ENCODE measurements around the gene ARL14EPL.

The ARL14EPL gene

DNA sequence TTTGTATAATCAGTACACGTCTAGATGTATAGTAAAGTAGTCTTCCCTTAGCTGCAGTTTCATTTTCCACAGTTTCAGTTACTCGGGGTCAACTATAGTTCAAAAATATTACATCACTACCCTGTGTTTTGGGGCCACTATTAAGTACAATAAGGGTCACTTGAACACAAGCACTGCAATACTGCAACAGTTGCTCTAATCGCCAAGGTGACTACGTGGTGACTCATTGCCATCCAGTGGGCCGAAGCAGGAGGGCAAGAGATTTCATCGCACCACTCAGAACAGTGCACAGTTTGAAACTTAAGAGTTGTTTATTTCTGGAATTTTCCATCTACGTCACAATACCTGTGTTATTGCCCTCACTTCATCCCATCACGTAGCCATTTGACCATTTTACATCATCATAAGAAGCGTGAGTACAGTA lies at the start of gene ARL14EPL:
Gene ARL14EPL (plus strand): TSS at position 379 of the 424 bp plus-strand sequence. CDS start 18,994 bp downstream, outside the sequence.
- Histone ChIP-seq H3K9ac (ENCODE audit: low read length in 2 of 2) (no peak within 1 kb of the TSS), H3K27me3 (ENCODE audit: control insufficient read depth in 1 of 2, insufficient read depth in 2 of 2, low read length in 2 of 2) (no peaks in the 10 kb centered on the region), H3K9me3 (ENCODE audit: control insufficient read depth in 2 of 2, low read length in 2 of 2) (no peaks in the 10 kb centered on the region), H3K36me3 (ENCODE audit: control insufficient read depth in 2 of 2, insufficient read depth in 2 of 2, low read length in 2 of 2) (no peaks in the 10 kb centered on the region), H3K4me1 (ENCODE audit: control insufficient read depth, insufficient read depth, low read length) (no peaks in the 10 kb centered on the region), H3K4me3 (ENCODE audit: low read length in 2 of 2) (no peak within 1 kb of the TSS), H3K27ac (ENCODE audit: low read length) (no peak within 1 kb of the TSS)

DNA sequence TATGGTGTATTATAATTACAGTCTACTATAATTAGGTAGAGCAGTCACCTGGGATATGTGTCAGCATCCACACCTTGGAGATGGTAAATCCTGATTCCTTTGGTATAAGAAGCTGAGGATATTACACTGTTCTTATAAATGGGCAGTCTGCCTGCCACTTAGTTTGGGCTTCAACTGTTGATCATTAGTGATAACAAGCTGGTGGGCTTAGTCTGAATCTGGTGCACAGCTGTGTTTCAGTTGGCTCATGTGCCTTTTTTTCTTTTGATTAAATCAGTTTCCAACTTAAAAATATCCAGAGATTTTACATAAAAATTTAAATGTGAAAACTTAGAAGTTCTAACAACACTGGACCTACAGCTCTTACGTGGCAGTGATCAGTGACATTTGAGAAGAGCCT lies 48.8 kb upstream of the ARL14EPL start:
- H3K4me3 ChIP-seq (ENCODE audit: low read length in 2 of 2) = no peak overlapping the region
- no peaks in the 10 kb centered on the region for H3K9me3 ChIP-seq (ENCODE audit: control insufficient read depth in 2 of 2, low read length in 2 of 2)
- H3K27ac ChIP-seq (ENCODE audit: low read length) = no peak overlapping the region
- no peak overlapping the region for H3K9ac ChIP-seq (ENCODE audit: low read length in 2 of 2)
- H3K36me3 ChIP-seq (ENCODE audit: control insufficient read depth in 2 of 2, insufficient read depth in 2 of 2, low read length in 2 of 2) = no peaks in the 10 kb centered on the region
- no peaks in the 10 kb centered on the region for H3K27me3 ChIP-seq (ENCODE audit: control insufficient read depth in 1 of 2, insufficient read depth in 2 of 2, low read length in 2 of 2)
- H3K4me1 ChIP-seq (ENCODE audit: control insufficient read depth, insufficient read depth, low read length) = no peaks in the 10 kb centered on the region

DNA sequence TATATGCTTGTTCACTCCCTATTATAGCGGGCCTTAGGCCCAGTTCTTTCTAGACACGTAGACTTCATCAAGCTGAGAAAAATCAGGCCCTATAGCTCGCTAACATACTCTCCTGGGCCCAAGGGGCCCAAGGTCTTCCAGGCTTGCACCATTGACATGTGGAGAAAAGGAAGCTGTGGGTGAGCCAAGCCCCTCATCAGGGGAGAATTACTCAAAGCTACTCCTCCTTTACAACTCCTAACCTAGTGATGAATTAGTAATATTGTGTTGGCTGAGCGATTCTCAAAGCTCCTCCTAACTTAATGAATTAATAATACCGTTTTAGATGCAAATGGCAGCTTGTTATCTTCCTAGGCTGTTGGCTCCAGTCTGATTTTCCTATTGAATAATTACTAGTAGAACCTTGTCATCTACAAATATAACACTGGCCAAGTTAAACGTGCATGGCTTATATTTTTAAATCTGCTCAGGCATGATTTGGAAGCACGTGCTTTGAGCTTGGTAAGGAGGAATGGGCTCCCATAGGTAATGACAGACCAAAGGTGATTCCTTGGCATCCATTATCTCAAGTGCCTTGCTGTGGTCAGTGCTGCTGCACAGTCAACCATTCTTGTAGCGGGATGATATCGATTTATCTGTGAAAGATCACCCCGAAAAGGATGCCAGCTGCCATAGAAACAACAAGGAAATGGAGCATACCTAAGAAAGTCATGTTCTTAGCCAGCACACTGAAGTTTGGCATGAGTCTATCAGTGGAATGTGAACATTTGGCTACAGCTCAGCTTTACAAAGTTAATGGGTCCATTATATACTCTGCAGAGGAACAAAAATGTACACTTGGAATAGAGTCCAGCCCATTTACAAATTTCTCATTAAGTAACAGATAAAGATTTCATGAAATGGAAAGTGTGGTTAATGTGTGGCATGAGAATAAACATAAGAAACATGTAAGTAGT lies 46.2 kb upstream of the ARL14EPL start:
- no peaks in the 10 kb centered on the region for H3K4me1 ChIP-seq (ENCODE audit: control insufficient read depth, insufficient read depth, low read length)
- H3K9me3 ChIP-seq (ENCODE audit: control insufficient read depth in 2 of 2, low read length in 2 of 2) = no peaks in the 10 kb centered on the region
- H3K36me3 ChIP-seq (ENCODE audit: control insufficient read depth in 2 of 2, insufficient read depth in 2 of 2, low read length in 2 of 2) = no peaks in the 10 kb centered on the region
- no peak overlapping the region for H3K9ac ChIP-seq (ENCODE audit: low read length in 2 of 2)
- no peaks in the 10 kb centered on the region for H3K27me3 ChIP-seq (ENCODE audit: control insufficient read depth in 1 of 2, insufficient read depth in 2 of 2, low read length in 2 of 2)
- no peak overlapping the region for H3K27ac ChIP-seq (ENCODE audit: low read length)
- no peak overlapping the region for H3K4me3 ChIP-seq (ENCODE audit: low read length in 2 of 2)

DNA sequence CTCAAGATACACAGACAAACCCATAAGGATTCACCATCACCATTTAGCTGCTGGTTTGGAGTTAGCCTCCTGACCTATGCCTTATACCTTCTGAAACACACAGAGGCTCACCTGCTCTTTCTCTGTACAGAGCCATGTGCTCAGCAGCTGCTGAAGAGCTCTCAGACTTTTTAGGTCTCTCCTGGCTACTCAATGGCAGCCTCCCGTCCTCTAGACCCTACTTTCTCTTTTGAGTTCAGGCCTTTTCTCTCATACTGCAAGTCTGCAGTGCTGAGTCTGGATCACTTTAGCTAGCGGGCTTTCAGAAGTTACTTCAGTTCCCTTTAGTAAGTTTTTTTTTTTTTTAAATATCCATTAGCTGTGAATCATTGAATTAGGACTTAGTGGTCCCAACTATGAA lies 44.3 kb upstream of the ARL14EPL start:
- Histone ChIP-seq H3K27me3 (ENCODE audit: control insufficient read depth in 1 of 2, insufficient read depth in 2 of 2, low read length in 2 of 2) (no peaks in the 10 kb centered on the region), H3K9me3 (ENCODE audit: control insufficient read depth in 2 of 2, low read length in 2 of 2) (no peaks in the 10 kb centered on the region), H3K4me3 (ENCODE audit: low read length in 2 of 2) (no peak overlapping the region), H3K27ac (ENCODE audit: low read length) (no peak overlapping the region), H3K4me1 (ENCODE audit: control insufficient read depth, insufficient read depth, low read length) (no peaks in the 10 kb centered on the region), H3K9ac (ENCODE audit: low read length in 2 of 2) (no peak overlapping the region), H3K36me3 (ENCODE audit: control insufficient read depth in 2 of 2, insufficient read depth in 2 of 2, low read length in 2 of 2) (no peaks in the 10 kb centered on the region)

DNA sequence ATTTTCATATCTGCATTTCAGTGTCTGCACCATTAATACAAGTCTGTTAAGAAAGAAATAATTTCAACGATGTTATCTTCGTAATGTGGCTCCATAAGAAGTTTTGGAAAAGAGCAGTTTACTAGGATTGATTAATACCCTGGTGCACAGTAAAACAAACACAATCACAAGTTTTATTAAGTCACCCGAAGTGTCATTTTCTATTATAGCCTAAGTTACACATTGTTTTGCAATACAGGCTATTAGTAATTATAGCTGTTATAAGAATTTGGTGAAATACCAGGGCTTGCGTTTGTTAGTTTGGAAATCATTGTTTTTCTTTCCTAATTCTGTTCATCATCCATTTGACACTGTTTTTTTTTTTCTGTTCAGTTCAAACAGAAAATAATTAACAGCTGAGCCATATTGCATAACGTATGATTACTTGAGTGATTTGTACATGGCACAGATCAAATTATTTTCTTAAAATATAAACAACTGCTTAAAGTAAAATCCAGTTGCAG lies 39.4 kb upstream of the ARL14EPL start:
- no peak overlapping the region for H3K4me3 ChIP-seq (ENCODE audit: low read length in 2 of 2)
- no peaks in the 10 kb centered on the region for H3K9me3 ChIP-seq (ENCODE audit: control insufficient read depth in 2 of 2, low read length in 2 of 2)
- H3K36me3 ChIP-seq (ENCODE audit: control insufficient read depth in 2 of 2, insufficient read depth in 2 of 2, low read length in 2 of 2) = no peaks in the 10 kb centered on the region
- no peak overlapping the region for H3K27ac ChIP-seq (ENCODE audit: low read length)
- no peak overlapping the region for H3K9ac ChIP-seq (ENCODE audit: low read length in 2 of 2)
- H3K4me1 ChIP-seq (ENCODE audit: control insufficient read depth, insufficient read depth, low read length) = no peaks in the 10 kb centered on the region
- H3K27me3 ChIP-seq (ENCODE audit: control insufficient read depth in 1 of 2, insufficient read depth in 2 of 2, low read length in 2 of 2) = no peaks in the 10 kb centered on the region

DNA sequence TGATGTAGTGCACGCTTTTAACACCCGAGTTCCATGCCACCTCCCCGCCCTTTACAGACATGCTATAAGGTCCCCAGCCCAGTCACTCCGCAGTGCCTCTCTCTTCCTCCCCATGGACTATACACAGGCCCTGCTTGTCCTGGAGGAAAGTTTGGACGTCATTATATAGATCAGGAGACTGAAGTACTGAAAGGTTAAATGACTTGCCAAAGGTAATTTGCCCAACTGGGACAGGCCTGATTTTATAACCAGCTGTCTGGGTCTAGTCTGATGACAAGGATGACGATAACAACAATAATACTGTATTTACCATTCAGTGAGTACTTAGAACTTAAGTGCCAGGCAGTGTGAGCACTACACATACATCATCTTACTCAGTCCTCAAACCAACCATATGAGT lies 36.9 kb upstream of the ARL14EPL start:
- H3K4me1 ChIP-seq (ENCODE audit: control insufficient read depth, insufficient read depth, low read length) = no peaks in the 10 kb centered on the region

DNA sequence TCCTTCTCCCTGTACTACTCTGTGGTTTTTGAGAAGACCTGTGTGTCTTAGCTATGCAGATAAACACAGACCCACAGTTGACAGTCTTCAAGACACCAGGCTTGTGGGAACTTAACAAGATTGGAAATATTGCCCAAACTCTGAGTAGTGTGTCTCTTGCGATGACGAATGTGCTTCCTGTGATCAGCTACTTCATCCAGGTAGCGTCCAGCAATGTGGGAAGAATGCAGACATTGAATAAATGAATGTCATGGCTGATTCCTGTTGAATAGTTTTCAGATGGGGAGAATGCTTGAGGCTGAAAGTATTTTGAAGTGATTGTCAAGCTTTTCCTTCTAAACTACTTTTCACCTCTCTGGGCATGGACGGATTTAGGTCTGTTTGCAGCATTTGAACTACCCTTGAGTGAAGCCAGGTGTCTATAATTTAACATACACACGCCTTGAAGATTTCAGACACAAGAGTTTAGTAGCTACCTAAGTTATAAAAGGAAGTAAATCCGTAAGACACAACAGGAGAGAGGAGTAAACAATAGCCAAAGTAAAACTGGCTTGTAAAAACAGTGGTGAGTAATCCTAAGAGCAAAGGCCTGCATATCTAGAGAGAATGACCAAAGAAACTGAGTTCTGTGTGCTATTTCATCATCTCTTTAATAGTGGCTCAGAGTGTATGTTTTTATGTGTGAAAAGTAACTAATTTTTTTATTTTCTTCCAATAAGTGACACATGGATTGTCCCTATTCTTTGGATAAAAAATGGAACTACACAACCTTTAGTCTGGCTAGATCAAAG lies 30.0 kb upstream of the ARL14EPL start:
- H3K9ac ChIP-seq (ENCODE audit: low read length in 2 of 2) = no peak overlapping the region
- H3K4me1 ChIP-seq (ENCODE audit: control insufficient read depth, insufficient read depth, low read length) = no peaks in the 10 kb centered on the region
- H3K4me3 ChIP-seq (ENCODE audit: low read length in 2 of 2) = no peak overlapping the region
- H3K27me3 ChIP-seq (ENCODE audit: control insufficient read depth in 1 of 2, insufficient read depth in 2 of 2, low read length in 2 of 2) = no peaks in the 10 kb centered on the region
- no peak overlapping the region for H3K27ac ChIP-seq (ENCODE audit: low read length)
- no peaks in the 10 kb centered on the region for H3K9me3 ChIP-seq (ENCODE audit: control insufficient read depth in 2 of 2, low read length in 2 of 2)
- H3K36me3 ChIP-seq (ENCODE audit: control insufficient read depth in 2 of 2, insufficient read depth in 2 of 2, low read length in 2 of 2) = no peaks in the 10 kb centered on the region

More for the DNA sequence above, 36.9 kb upstream of the ARL14EPL start:
- no peak overlapping the region for H3K27ac ChIP-seq (ENCODE audit: low read length)
- H3K9me3 ChIP-seq (ENCODE audit: control insufficient read depth in 2 of 2, low read length in 2 of 2) = no peaks in the 10 kb centered on the region
- H3K4me3 ChIP-seq (ENCODE audit: low read length in 2 of 2) = no peak overlapping the region
- no peaks in the 10 kb centered on the region for H3K36me3 ChIP-seq (ENCODE audit: control insufficient read depth in 2 of 2, insufficient read depth in 2 of 2, low read length in 2 of 2)
- H3K27me3 ChIP-seq (ENCODE audit: control insufficient read depth in 1 of 2, insufficient read depth in 2 of 2, low read length in 2 of 2) = no peaks in the 10 kb centered on the region
- H3K9ac ChIP-seq (ENCODE audit: low read length in 2 of 2) = no peak overlapping the region

DNA sequence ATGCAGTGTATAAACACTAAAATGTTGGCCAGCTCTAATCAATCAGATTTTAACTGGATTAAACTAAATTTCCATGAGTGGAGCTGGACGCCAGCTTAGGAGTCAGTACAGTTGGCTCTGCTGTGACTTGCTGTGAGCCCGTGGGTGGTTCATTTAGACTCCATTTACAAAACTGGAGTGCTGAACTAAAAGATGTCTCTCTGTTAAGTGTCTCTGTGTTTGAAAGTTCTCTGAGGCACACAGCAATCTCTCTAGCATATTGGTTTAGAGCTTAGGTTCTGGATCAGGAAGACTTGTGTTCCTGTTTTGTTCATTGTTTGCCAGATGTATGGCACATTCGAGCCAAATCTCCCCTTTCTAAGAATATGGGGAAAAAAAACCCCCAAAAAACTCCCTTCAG lies 28.0 kb upstream of the ARL14EPL start:
- Histone ChIP-seq H3K27ac (ENCODE audit: low read length) (no peak overlapping the region), H3K4me1 (ENCODE audit: control insufficient read depth, insufficient read depth, low read length) (no peaks in the 10 kb centered on the region), H3K9ac (ENCODE audit: low read length in 2 of 2) (no peak overlapping the region), H3K9me3 (ENCODE audit: control insufficient read depth in 2 of 2, low read length in 2 of 2) (no peaks in the 10 kb centered on the region), H3K36me3 (ENCODE audit: control insufficient read depth in 2 of 2, insufficient read depth in 2 of 2, low read length in 2 of 2) (no peaks in the 10 kb centered on the region), H3K27me3 (ENCODE audit: control insufficient read depth in 1 of 2, insufficient read depth in 2 of 2, low read length in 2 of 2) (no peaks in the 10 kb centered on the region), H3K4me3 (ENCODE audit: low read length in 2 of 2) (no peak overlapping the region)

DNA sequence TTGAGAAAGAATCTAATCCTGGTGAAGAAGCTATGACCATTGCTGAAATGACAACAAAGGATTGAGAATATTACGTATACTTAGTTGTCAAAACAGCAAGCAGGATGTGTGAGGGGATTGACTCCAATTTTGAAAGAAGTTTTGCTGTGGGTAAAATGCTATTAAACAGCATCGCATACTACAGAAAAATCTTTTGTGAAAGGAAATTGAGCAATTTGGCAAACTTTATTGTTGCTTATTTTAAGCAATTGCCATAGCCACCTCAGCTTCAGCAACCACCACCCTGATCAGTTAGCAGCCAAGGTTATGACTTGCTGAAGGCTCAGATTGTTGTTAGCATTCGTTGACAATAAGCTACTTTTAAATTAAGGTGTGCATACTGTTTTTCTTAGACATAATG lies 22.5 kb upstream of the ARL14EPL start:
- H3K4me1 ChIP-seq (ENCODE audit: control insufficient read depth, insufficient read depth, low read length) = no peaks in the 10 kb centered on the region
- H3K4me3 ChIP-seq (ENCODE audit: low read length in 2 of 2) = no peak overlapping the region
- H3K9ac ChIP-seq (ENCODE audit: low read length in 2 of 2) = no peak overlapping the region
- H3K27ac ChIP-seq (ENCODE audit: low read length) = no peak overlapping the region
- no peaks in the 10 kb centered on the region for H3K9me3 ChIP-seq (ENCODE audit: control insufficient read depth in 2 of 2, low read length in 2 of 2)
- no peaks in the 10 kb centered on the region for H3K27me3 ChIP-seq (ENCODE audit: control insufficient read depth in 1 of 2, insufficient read depth in 2 of 2, low read length in 2 of 2)
- no peaks in the 10 kb centered on the region for H3K36me3 ChIP-seq (ENCODE audit: control insufficient read depth in 2 of 2, insufficient read depth in 2 of 2, low read length in 2 of 2)

DNA sequence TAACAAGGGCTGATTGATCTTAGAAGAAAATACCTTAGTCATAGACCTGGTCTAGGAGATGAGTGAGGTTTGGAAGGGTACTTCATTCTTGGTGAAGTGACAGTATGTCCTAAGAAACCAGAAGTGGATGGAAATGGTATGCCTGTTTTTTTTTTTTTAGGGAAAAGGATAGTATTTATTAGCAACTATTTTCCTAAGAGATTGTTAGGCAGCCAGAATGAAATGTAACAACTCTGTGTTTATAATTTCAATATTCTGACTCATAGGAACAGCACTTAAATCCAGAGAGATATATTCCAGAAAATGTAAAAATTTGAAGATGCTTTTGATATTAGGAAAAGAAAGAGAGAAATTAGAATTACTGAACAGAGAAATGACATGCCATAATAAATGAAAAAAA lies 21.2 kb upstream of the ARL14EPL start:
- no peak overlapping the region for H3K9ac ChIP-seq (ENCODE audit: low read length in 2 of 2)
- no peak overlapping the region for H3K4me3 ChIP-seq (ENCODE audit: low read length in 2 of 2)
- no peaks in the 10 kb centered on the region for H3K27me3 ChIP-seq (ENCODE audit: control insufficient read depth in 1 of 2, insufficient read depth in 2 of 2, low read length in 2 of 2)
- no peaks in the 10 kb centered on the region for H3K4me1 ChIP-seq (ENCODE audit: control insufficient read depth, insufficient read depth, low read length)
- no peaks in the 10 kb centered on the region for H3K9me3 ChIP-seq (ENCODE audit: control insufficient read depth in 2 of 2, low read length in 2 of 2)
- no peaks in the 10 kb centered on the region for H3K36me3 ChIP-seq (ENCODE audit: control insufficient read depth in 2 of 2, insufficient read depth in 2 of 2, low read length in 2 of 2)
- H3K27ac ChIP-seq (ENCODE audit: low read length) = no peak overlapping the region
